Stomach (tissue), 4 donors: ENCODE measurements around the gene ERN1.

Experiments used
- POLR2A ChIP-seq, 4 donors: fragments of 450-650 bp; IDR thresholded peaks; one replicate each; pipeline ENCODE4 v1.6.1; 2016; ENCODE audit warnings: antibody characterized with exemption in 4 of 4, control low read depth in 2 of 4, mild to moderate bottlenecking in 1 of 4, moderate library complexity in 1 of 4
- TF ChIP-seq, protein P1 (sequence below), 7 experiments: fragments of 450-650 bp in 4 of 7; fragments of 200-600 bp in 3 of 7; sonication (generic) in 3 of 7; IDR thresholded peaks; one replicate each; pipeline ENCODE4 v1.5.1; 2016 to 2019; ENCODE audit warnings: antibody characterized with exemption in 7 of 7, control low read depth in 2 of 7, mild to moderate bottlenecking in 1 of 7

DNA sequence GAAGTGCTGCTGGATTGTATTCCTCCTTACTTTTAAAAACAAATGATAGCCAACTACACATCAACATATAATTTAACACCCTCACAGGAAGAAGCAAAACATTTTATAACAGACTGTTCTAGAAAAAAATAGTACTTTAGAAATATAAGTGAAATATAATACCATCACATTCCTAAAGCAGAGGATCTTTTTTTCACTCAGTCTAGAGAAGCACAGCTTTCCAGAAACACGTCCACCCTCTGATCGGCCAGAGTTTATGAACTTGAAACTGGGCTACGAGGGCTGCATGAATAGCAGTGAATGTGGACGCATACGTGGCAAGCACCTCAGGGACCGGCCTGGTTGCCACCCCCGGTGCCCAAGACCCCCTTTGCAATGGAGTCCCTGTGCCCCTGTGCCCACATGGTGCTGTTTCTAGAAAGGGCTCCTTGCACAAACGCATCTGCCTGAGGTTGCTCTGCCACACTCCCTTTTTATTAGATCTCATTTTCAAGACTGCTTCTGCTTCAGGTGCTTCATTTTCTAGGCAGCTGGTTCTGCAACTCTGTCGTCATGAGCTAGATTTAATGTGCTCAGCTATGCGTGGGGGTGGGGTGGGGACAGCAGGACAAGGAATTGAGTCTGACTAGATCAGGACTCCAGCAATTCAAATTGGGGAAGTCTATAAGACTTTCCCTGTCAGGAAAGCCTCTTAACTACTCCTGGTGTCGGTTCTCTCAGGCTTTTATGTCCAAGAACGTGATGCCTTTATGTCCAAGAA, 29.1 kb upstream of the ERN1 start:
- TF ChIP-seq, protein P1, sequence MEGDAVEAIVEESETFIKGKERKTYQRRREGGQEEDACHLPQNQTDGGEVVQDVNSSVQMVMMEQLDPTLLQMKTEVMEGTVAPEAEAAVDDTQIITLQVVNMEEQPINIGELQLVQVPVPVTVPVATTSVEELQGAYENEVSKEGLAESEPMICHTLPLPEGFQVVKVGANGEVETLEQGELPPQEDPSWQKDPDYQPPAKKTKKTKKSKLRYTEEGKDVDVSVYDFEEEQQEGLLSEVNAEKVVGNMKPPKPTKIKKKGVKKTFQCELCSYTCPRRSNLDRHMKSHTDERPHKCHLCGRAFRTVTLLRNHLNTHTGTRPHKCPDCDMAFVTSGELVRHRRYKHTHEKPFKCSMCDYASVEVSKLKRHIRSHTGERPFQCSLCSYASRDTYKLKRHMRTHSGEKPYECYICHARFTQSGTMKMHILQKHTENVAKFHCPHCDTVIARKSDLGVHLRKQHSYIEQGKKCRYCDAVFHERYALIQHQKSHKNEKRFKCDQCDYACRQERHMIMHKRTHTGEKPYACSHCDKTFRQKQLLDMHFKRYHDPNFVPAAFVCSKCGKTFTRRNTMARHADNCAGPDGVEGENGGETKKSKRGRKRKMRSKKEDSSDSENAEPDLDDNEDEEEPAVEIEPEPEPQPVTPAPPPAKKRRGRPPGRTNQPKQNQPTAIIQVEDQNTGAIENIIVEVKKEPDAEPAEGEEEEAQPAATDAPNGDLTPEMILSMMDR (IDR thresholded peaks at IDR 0.05): no peak
- no peak for TF ChIP-seq POLR2A (IDR thresholded peaks at IDR 0.05)
